ENCODE results near the gene RNF213. TPM values are rescaled to one million over a fixed set of nuclear protein-coding genes. Genes with fewer than 3 reads are reported as not detected.
A peak's percentile ranks its signal among the peaks of the same experiment; 100 is the strongest.

The RNF213 gene
- total and polyA plus RNA-seq, 10 of the 15 experiments (the other 5 are each of a cell fraction or from before 2014, with no cell fraction given): 18.6 to 145 (median 65.8) TPM

DNA sequence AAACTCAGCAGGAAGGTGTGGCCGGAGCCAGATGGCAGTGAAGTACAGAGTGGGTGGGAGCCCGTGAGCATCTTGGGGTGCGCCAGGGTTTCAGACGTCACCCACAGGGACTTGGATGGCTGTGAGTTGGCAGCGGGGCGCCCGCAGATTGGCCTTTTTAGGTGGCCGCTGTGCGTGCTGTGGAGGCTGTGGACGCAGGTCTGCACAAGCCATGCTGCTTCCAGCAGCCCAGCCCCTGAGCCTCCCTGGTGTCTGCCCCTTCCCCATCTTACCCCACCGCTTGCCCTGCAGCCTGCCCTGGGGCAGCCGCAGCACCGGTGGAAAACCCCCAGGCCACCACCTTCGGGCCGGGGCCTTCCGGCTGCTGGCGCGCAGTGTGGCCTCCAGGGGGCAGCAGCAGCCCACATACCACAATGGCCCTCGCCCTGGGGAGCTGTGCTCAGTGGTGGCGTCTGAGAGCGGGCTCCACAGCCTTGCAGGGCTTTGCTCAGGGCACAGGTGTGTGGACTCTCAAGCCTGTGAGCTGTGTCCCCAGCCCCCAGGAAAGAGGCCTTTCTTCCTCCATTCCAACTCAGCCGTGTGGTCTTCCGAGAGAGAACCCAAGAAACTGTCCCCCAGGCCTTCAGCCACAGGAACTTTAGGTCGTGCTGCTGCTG is 166.1 kb downstream of the RNF213 start (continued):
- TF ChIP-seq RB1 (IDR thresholded peaks at IDR 0.05; ENCODE audit: borderline replicate concordance): peak; percentile 89; the same call in 1 of the 2 replicates
- TF ChIP-seq EP300 (IDR thresholded peaks at IDR 0.05; ENCODE audit: borderline replicate concordance in 1 of 2, control insufficient read depth in 1 of 2, low read depth in 2 of 2, low read length in 2 of 2): no peak
- TF ChIP-seq ZNF384 (IDR thresholded peaks at IDR 0.05; ENCODE audit: borderline replicate concordance, low read depth, low read length): no peak
- TF ChIP-seq WRNIP1 (IDR thresholded peaks at IDR 0.05; ENCODE audit: borderline replicate concordance, low read depth, low read length): no peak
- TF ChIP-seq RAD21 (IDR thresholded peaks at IDR 0.05; ENCODE audit: insufficient read depth, low read depth, low read length): peak; percentile 97
- TF ChIP-seq EGR1 (IDR thresholded peaks at IDR 0.05; ENCODE audit: borderline replicate concordance in 1 of 2, low read depth in 2 of 2, low read length in 2 of 2): no peak
- TF ChIP-seq YY1 (IDR thresholded peaks at IDR 0.05; ENCODE audit: low read depth, low read length): peak; percentile 78
- TF ChIP-seq BACH1 (IDR thresholded peaks at IDR 0.05; ENCODE audit: borderline replicate concordance): peak; percentile 53; the same call in 1 of the 2 replicates
- no peak for TF ChIP-seq FOXM1 (IDR thresholded peaks at IDR 0.05; ENCODE audit: low read depth, low read length)
- TF ChIP-seq PAX8 (IDR thresholded peaks at IDR 0.05): no peak
- TF ChIP-seq CHD4 (IDR thresholded peaks at IDR 0.05): no peak
- TF ChIP-seq NFIC (IDR thresholded peaks at IDR 0.05; ENCODE audit: low read depth, low read length): no peak
- TF ChIP-seq GATAD2B (conservative IDR thresholded peaks at IDR 0.05; ENCODE audit: low read depth): peak; percentile 88
- peak; percentile 71; the same call in 1 of the 2 replicates for TF ChIP-seq DPF2 (IDR thresholded peaks at IDR 0.05)
- peak; percentile 67 for TF ChIP-seq NR2F1 (conservative IDR thresholded peaks at IDR 0.05)
- no peak for TF ChIP-seq MYB (IDR thresholded peaks at IDR 0.05; ENCODE audit: borderline replicate concordance, low read depth, low read length)
- peak; percentile 67; the same call in 1 of the 2 replicates for TF ChIP-seq STAT1 (conservative IDR thresholded peaks at IDR 0.05)
- TF ChIP-seq, protein P1, sequence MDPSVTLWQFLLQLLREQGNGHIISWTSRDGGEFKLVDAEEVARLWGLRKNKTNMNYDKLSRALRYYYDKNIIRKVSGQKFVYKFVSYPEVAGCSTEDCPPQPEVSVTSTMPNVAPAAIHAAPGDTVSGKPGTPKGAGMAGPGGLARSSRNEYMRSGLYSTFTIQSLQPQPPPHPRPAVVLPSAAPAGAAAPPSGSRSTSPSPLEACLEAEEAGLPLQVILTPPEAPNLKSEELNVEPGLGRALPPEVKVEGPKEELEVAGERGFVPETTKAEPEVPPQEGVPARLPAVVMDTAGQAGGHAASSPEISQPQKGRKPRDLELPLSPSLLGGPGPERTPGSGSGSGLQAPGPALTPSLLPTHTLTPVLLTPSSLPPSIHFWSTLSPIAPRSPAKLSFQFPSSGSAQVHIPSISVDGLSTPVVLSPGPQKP (IDR thresholded peaks at IDR 0.05; ENCODE audit: low read depth, low read length): 0 out of 2 replicates have a peak, but pooled peaks have one; percentile 47
- peak; percentile 95 to 99 (median 98); a peak in 5 of 6 replicates for TF ChIP-seq CTCF (IDR thresholded peaks at IDR 0.05 in 2 of 3, conservative IDR thresholded peaks at IDR 0.05 in 1 of 3; ENCODE audit: control insufficient read depth in 2 of 3, extremely low read depth in 1 of 3, insufficient read depth in 1 of 3, low read depth in 3 of 3, low read length in 3 of 3)
- no peak for TF ChIP-seq SUZ12 (IDR thresholded peaks at IDR 0.05; ENCODE audit: unreplicated experiment)
- TF ChIP-seq HDAC6 (IDR thresholded peaks at IDR 0.05; ENCODE audit: unreplicated experiment): no peak
- TF ChIP-seq STAT3 (IDR thresholded peaks at IDR 0.05; ENCODE audit: low read depth, low read length): no peak
- TF ChIP-seq CHD2 (IDR thresholded peaks at IDR 0.05; ENCODE audit: borderline replicate concordance, low read depth, low read length): no peak
- TF ChIP-seq NKRF (conservative IDR thresholded peaks at IDR 0.05): 0 out of 2 replicates have a peak, but pooled peaks have one; percentile 16
- 0 out of 2 replicates have a peak, but pooled peaks have one; percentile 40 for TF ChIP-seq IRF4 (IDR thresholded peaks at IDR 0.05; ENCODE audit: low read depth, low read length)
- TF ChIP-seq ASH2L (IDR thresholded peaks at IDR 0.05; ENCODE audit: borderline replicate concordance, low read depth): no peak

Measured in GM12878 (cell line).